HepG2 (cell line): ENCODE data around the gene N4BP2.

Experiments used
- EP300 ChIP-seq, 3 experiments: sonication (generic) in 1 of 3; formaldehyde crosslinking in 1 of 3; IDR thresholded peaks; 2 replicates each; pipeline versions ENCODE4 v1.5.1 to v1.6.1; 2011 to 2020; ENCODE audit warnings: low read depth in 2 of 3, low read length in 2 of 3, borderline replicate concordance in 1 of 3, improper control_type of control experiment in 1 of 3, mild to moderate bottlenecking in 1 of 3, missing genetic modification reagents in 1 of 3, moderate library complexity in 1 of 3
- EZH2 ChIP-seq: conservative IDR thresholded peaks from 2 replicates; pipeline ENCODE4 v1.6.1; 2012; ENCODE audit warnings: mild to moderate bottlenecking, low read depth, low read length, moderate library complexity
- MBD4 ChIP-seq: IDR thresholded peaks from 2 replicates; pipeline ENCODE4 v1.6.1; 2012; ENCODE audit warnings: low read length, inconsistent platforms, borderline replicate concordance
- POLR2AphosphoS5 ChIP-seq: IDR thresholded peaks from 2 replicates; pipeline ENCODE4 v1.6.1; 2012; ENCODE audit warnings: low read depth, low read length
- RBAK ChIP-seq: sonication (generic); formaldehyde crosslinking; IDR thresholded peaks from 2 replicates; pipeline ENCODE4 v1.5.1; 2020; ENCODE audit warnings: mild to moderate bottlenecking, missing genetic modification reagents
- RBM22 ChIP-seq: fragments of 200-400 bp; formaldehyde crosslinking; optimal IDR thresholded peaks from 2 replicates; pipeline ENCODE3; 2017; ENCODE audit warnings: mild to moderate bottlenecking, low read length, moderate library complexity
- SP2 ChIP-seq: sonication (generic); formaldehyde crosslinking; IDR thresholded peaks from 2 replicates; pipeline ENCODE4 v1.5.1; 2020; ENCODE audit warnings: mild to moderate bottlenecking, missing genetic modification reagents
- TAF1 ChIP-seq: sonication (generic); formaldehyde crosslinking; IDR thresholded peaks from 2 replicates; pipeline ENCODE4 v1.4.0; 2020; ENCODE audit warnings: missing genetic modification reagents
- TAF15 ChIP-seq: fragments of 200-400 bp; formaldehyde crosslinking; IDR thresholded peaks from one replicate; pipeline ENCODE4 v1.6.1; 2018; ENCODE audit warnings: mild to moderate bottlenecking, low read depth, low read length; ENCODE audit not compliant: poor library complexity, severe bottlenecking
- ZNF451 ChIP-seq: sonication (generic); formaldehyde crosslinking; IDR thresholded peaks from 2 replicates; pipeline ENCODE4 v1.5.0; 2020; ENCODE audit warnings: mild to moderate bottlenecking, missing genetic modification reagents
- TF ChIP-seq, protein P1 (sequence below): sonication (generic); formaldehyde crosslinking; IDR thresholded peaks from 2 replicates; pipeline ENCODE4 v1.4.0; 2020; ENCODE audit warnings: low read depth, mild to moderate bottlenecking, missing genetic modification reagents
- TF ChIP-seq, protein P2 (sequence below): sonication (generic); formaldehyde crosslinking; IDR thresholded peaks from 2 replicates; pipeline ENCODE4 v1.5.0; 2020; ENCODE audit warnings: mild to moderate bottlenecking, missing genetic modification reagents, moderate library complexity

DNA sequence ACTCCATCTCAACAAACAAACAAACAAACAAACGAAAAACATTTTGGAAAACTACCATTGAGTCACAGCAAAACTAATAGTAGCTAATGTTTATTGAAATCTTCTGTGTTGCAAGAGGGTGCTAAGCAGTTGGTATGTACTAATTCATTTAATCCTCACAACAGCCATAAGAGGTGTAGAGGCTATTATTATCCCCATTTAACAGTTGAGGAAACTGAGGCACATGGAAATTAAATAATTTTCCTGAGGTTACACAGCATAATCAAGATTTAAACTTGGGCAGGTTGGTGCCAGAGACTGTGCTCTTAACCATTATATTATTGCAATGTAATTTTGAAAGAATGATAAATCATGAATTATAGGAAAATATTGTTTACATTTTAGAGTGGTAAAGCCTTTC, 122.7 kb downstream of the N4BP2 start:
- TF ChIP-seq POLR2AphosphoS5: no peak
- TF ChIP-seq, protein P1, sequence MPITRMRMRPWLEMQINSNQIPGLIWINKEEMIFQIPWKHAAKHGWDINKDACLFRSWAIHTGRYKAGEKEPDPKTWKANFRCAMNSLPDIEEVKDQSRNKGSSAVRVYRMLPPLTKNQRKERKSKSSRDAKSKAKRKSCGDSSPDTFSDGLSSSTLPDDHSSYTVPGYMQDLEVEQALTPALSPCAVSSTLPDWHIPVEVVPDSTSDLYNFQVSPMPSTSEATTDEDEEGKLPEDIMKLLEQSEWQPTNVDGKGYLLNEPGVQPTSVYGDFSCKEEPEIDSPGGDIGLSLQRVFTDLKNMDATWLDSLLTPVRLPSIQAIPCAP (CRISPR knock-in tag): no peak
- TF ChIP-seq RBM22: no peak
- no peak for TF ChIP-seq EP300 (IDR thresholded peaks at IDR 0.05; ENCODE audit: low read depth in 2 of 2, low read length in 2 of 2)
- no peak for TF ChIP-seq EP300 (CRISPR knock-in tag; IDR thresholded peaks at IDR 0.05; ENCODE audit: borderline replicate concordance)
- TF ChIP-seq SP2 (CRISPR knock-in tag): no peak
- no peak for TF ChIP-seq EZH2
- TF ChIP-seq RBAK (CRISPR knock-in tag): no peak
- TF ChIP-seq, protein P2, sequence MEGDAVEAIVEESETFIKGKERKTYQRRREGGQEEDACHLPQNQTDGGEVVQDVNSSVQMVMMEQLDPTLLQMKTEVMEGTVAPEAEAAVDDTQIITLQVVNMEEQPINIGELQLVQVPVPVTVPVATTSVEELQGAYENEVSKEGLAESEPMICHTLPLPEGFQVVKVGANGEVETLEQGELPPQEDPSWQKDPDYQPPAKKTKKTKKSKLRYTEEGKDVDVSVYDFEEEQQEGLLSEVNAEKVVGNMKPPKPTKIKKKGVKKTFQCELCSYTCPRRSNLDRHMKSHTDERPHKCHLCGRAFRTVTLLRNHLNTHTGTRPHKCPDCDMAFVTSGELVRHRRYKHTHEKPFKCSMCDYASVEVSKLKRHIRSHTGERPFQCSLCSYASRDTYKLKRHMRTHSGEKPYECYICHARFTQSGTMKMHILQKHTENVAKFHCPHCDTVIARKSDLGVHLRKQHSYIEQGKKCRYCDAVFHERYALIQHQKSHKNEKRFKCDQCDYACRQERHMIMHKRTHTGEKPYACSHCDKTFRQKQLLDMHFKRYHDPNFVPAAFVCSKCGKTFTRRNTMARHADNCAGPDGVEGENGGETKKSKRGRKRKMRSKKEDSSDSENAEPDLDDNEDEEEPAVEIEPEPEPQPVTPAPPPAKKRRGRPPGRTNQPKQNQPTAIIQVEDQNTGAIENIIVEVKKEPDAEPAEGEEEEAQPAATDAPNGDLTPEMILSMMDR (CRISPR knock-in tag): no peak
- TF ChIP-seq TAF15: no peak
- TF ChIP-seq MBD4: no peak
- TF ChIP-seq TAF1 (CRISPR knock-in tag): no peak
- TF ChIP-seq ZNF451 (CRISPR knock-in tag): no peak
